Activated CD8-positive, alpha-beta memory T cell treated with anti-CD3 and anti-CD28 coated beads for 4 hours (primary cell): ENCODE results near the gene IFT27.
"Not testable (repeated sequence)": the region's sequence is repeated elsewhere in the genome, so short reads cannot be mapped to it uniquely, and the experiment has no call there.

Experiments
- DNase-seq, 2 donors: peaks; one replicate each; pipeline ENCODE4 v3.0.0-alpha.2; 2020; ENCODE audit warnings: low read depth in 2 of 2

Gene IFT27

GRCh38 chr22:36765131-36765942 lies 10.6 kb downstream of the IFT27 start:
- no peak for DNase-seq

- DNase-seq: no peak
These were observed 11.3 kb downstream of the IFT27 start for GRCh38 chr22:36764641-36765040.

GRCh38 chr22:36764060-36764459 lies 11.9 kb downstream of the IFT27 start:
- DNase-seq: no peak

GRCh38 chr22:36763576-36763975 lies 12.3 kb downstream of the IFT27 start:
- no peak for DNase-seq

- DNase-seq: no peak
These were observed 13.1 kb downstream of the IFT27 start for GRCh38 chr22:36762687-36763260.

- DNase-seq: no peak
These were observed 14.2 kb downstream of the IFT27 start for GRCh38 chr22:36761553-36762240.

- no peak for DNase-seq
These were observed 15.1 kb downstream of the IFT27 start for GRCh38 chr22:36760786-36761185.

- no peak for DNase-seq
These were observed 16.3 kb downstream of the IFT27 start for GRCh38 chr22:36759481-36760159.

GRCh38 chr22:36758792-36759271 lies 17.1 kb downstream of the IFT27 start:
- DNase-seq: no peak

GRCh38 chr22:36757668-36758211 lies 18.2 kb downstream of the IFT27 start:
- peak; percentile 40 to 49 for DNase-seq

- no peak for DNase-seq
These were observed 18.9 kb downstream of the IFT27 start for GRCh38 chr22:36756746-36757655.

- no peak for DNase-seq
These were observed 19.9 kb downstream of the IFT27 start for GRCh38 chr22:36756031-36756430.

- no peak for DNase-seq
These were observed 20.6 kb downstream of the IFT27 start for GRCh38 chr22:36755316-36755715.

- not testable (repeated sequence) for DNase-seq
These were observed 21.0 kb downstream of the IFT27 start for GRCh38 chr22:36754881-36755280.

GRCh38 chr22:36753916-36754315 lies 22.0 kb downstream of the IFT27 start:
- DNase-seq: no peak

GRCh38 chr22:36753120-36753802 lies 22.7 kb downstream of the IFT27 start:
- no peak for DNase-seq

GRCh38 chr22:36746375-36746970 lies 29.4 kb downstream of the IFT27 start:
- no peak for DNase-seq

GRCh38 chr22:36745301-36745995 lies 30.5 kb downstream of the IFT27 start:
- no peak for DNase-seq

GRCh38 chr22:36744791-36745190 lies 31.1 kb downstream of the IFT27 start:
- DNase-seq: no peak
